Coronary artery (tissue), 2 donors: ENCODE results near the gene CLEC4D.

Experiments used
- DNase-seq: peaks from one replicate; pipeline ENCODE4 v3.0.0-alpha.2; 2017; ENCODE audit warnings: low spot score
- H3K27ac ChIP-seq, 2 donors: fragments of 200-600 bp; sonication (generic); one replicate each; pipeline ENCODE4 v1.5.1; 2016 to 2019
- H3K4me3 ChIP-seq: fragments of 200-600 bp; sonication (generic); 2 replicates; pipeline ENCODE4 v1.5.1; 2016; ENCODE audit warnings: mild to moderate bottlenecking, moderate library complexity
- CTCF ChIP-seq: fragments of 200-600 bp; sonication (generic); IDR thresholded peaks from one replicate; pipeline ENCODE4 v1.5.1; 2019; ENCODE audit warnings: antibody characterized with exemption

The CLEC4D gene

DNA sequence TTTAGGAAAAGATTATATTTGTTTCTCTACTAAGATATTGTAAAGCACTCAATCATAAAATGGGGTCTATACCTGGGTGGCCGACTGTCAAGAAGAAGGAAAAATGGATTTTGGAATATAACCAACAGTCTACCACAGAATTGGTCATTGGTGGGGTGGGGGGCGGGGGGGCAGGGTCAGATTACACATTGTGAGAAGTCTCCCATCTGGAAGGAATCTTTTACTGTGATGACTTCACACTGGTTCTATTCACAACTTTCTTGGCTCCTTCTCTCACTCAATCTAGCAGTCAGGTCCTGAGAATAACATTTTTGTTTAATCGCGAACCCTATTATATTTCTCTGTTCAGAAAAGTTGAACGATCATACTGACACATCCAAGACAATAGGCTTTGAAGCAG, 36.1 kb downstream of the CLEC4D start:
- DNase-seq = no peak
- Histone ChIP-seq H3K27ac (no peak overlapping the region), H3K4me3 (no peak overlapping the region)
- TF ChIP-seq CTCF = no peak

- no peak for DNase-seq
- TF ChIP-seq CTCF = no peak
- no peak overlapping the region for H3K27ac ChIP-seq
These were observed 39.9 kb downstream of the CLEC4D start for GRCh38 chr12:8553088-8553627.

DNA sequence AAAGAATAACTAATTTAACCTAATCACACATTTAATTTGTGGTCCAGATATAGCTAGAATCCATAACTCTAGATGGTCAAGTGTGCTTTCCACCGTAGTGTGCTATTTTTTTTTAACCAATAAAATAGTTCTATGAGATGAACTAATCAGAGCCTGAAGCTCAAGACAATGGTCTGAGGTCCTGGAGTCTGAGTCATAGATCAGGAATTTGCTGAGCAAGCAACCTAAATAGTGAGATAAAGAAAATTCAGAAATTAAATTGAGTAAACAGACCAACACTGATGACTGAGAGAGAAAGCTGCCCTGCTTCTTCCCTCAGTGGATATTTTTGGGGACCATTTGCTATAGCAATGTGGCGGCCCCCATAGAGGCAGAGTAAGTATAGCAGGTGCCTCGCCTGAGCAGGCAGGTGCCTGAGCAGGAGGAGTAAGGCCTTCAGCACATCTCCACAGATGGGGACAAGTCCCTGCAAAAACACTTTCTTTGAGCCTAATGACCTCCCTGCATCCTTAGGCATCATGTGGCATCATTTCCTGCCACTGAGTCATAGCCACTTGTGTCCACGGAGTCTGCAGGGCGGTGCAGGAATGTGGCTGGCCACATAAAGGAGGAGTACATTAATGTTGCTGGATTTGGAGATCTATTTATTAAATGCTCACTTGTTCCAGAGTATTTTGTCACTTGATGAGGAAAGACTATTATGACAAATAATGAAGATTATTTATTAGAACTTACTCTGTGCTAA, 41.3 kb downstream of the CLEC4D start:
- no peak for TF ChIP-seq CTCF
- Histone ChIP-seq H3K27ac (no peak overlapping the region), H3K4me3 (no peak overlapping the region)
- no peak for DNase-seq

More at GRCh38 chr12:8553088-8553627, 39.9 kb downstream of the CLEC4D start:
- no peak overlapping the region for H3K4me3 ChIP-seq

GRCh38 chr12:8556531-8557097, 43.3 kb downstream of the CLEC4D start:
- TF ChIP-seq CTCF = no peak
- H3K4me3 ChIP-seq = no peak overlapping the region
- H3K27ac ChIP-seq = no peak overlapping the region
- no peak for DNase-seq

DNA sequence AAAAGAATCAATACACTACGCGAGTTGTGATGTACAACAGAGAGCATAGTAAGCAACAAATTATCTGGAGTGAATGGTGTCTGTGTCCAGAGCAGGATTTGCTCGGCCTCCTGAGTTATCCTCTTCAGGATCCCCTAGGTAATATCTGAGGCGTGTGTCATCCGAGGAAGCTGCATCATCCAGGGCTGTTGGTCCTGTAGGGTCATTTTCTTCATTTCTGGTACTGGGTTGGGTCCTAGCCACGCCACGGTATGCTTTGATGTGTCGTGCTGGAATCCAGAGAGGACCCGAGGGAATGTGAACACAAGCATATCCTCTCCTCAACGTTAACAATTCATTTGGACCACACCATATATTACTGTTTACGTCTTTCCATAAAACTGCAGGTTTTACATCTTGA, 46.4 kb downstream of the CLEC4D start:
- no peak overlapping the region for H3K27ac ChIP-seq
- no peak for DNase-seq
- no peak for TF ChIP-seq CTCF
- no peak overlapping the region for H3K4me3 ChIP-seq

DNA sequence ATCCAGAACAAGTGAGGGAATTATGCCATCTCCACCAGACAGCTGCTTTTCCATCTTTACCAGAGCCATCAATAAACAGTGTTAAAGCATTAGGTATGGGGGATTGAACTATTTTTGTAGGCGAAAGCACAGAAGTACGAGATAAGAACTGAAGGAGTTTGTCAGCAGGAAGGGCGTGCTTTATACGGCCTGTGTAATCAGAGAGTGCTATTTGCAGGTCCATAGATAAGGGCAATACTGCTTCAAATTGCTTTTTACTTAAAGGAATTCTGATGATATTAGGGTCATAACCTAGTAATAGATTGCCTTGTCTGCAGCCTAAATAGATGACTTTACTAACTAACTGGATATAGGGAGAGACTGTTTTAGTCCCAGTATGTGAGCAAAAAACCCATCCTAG, 47.7 kb downstream of the CLEC4D start:
- DNase-seq = no peak
- H3K4me3 ChIP-seq = no peak overlapping the region
- TF ChIP-seq CTCF = no peak
- no peak overlapping the region for H3K27ac ChIP-seq

DNA sequence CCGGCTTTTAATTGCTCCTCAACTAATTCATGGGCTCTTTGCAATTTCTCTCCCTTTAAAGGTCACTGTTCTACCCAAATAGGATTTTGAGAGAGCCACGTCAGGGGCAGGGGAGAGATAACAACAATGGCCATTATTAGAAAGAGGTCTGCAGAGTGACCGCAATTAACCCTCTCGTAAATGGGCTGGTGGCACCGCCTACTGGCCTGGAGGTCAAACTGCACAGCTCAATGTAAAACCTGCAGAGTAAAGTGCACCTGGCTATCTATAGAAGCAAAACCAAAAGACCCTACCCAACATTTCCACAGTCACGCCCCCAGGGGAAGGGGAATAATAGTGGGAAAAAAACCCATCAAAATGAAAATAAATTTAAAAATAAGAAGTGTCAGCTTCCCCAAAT, 49.0 kb downstream of the CLEC4D start:
- no peak for TF ChIP-seq CTCF
- no peak overlapping the region for H3K4me3 ChIP-seq
- DNase-seq = no peak
- no peak overlapping the region for H3K27ac ChIP-seq
